ENCODE data around the gene MBNL1.

Gene MBNL1

DNA sequence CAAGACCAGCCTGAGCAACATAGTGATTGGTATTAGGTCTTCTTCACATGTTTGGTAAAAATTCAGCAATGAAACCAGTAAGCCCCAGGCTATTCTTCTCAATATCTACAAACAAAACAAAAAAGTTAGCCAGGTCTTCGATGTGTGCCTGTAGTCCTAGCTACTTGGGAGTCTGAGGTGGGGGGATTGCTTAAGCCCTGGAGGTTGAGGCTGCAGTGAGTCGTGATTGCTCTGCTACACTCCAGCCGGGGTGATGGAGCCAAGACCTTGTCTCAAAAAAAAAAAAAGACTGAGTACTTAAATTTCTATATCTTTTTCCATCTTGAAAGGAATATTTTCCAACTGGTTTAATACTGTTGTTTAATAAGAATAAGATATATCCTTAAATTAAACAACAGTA, 106.8 kb downstream of the MBNL1 start:
- H3K27ac ChIP-seq (ENCODE audit: extremely low read depth, low read depth, low read length): no peak overlapping the region
- ChIA-PET CTCF (no interaction called here), POLR2A (no interaction called here)
- no peak overlapping the region for H3K4me3 ChIP-seq (ENCODE audit: low read depth, low read length)
- no peaks in the 10 kb centered on the region for H3K36me3 ChIP-seq (ENCODE audit: control insufficient read depth in 2 of 2, insufficient read depth in 1 of 2, low read length in 2 of 2)
- H3K9me3 ChIP-seq (ENCODE audit: control insufficient read depth, insufficient read depth, low read depth, low read length): no peaks in the 10 kb centered on the region
- peaks cover 9% of the 10 kb centered on the region for H3K4me1 ChIP-seq (ENCODE audit: control insufficient read depth, insufficient read depth, low read length)
- TF ChIP-seq MZF1 (tag by site-specific recombination; IDR thresholded peaks at IDR 0.05; ENCODE audit: borderline replicate concordance): peak; percentile 32; the same call in 1 of the 2 replicates
- TF ChIP-seq ZNF560 (tag by site-specific recombination; IDR thresholded peaks at IDR 0.05; ENCODE audit: borderline replicate concordance): no peak
- TF ChIP-seq, protein P1, sequence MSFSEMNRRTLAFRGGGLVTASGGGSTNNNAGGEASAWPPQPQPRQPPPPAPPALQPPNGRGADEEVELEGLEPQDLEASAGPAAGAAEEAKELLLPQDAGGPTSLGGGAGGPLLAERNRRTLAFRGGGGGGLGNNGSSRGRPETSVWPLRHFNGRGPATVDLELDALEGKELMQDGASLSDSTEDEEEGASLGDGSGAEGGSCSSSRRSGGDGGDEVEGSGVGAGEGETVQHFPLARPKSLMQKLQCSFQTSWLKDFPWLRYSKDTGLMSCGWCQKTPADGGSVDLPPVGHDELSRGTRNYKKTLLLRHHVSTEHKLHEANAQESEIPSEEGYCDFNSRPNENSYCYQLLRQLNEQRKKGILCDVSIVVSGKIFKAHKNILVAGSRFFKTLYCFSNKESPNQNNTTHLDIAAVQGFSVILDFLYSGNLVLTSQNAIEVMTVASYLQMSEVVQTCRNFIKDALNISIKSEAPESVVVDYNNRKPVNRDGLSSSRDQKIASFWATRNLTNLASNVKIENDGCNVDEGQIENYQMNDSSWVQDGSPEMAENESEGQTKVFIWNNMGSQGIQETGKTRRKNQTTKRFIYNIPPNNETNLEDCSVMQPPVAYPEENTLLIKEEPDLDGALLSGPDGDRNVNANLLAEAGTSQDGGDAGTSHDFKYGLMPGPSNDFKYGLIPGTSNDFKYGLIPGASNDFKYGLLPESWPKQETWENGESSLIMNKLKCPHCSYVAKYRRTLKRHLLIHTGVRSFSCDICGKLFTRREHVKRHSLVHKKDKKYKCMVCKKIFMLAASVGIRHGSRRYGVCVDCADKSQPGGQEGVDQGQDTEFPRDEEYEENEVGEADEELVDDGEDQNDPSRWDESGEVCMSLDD (tag by site-specific recombination; IDR thresholded peaks at IDR 0.05): no peak
- TF ChIP-seq, protein P2, sequence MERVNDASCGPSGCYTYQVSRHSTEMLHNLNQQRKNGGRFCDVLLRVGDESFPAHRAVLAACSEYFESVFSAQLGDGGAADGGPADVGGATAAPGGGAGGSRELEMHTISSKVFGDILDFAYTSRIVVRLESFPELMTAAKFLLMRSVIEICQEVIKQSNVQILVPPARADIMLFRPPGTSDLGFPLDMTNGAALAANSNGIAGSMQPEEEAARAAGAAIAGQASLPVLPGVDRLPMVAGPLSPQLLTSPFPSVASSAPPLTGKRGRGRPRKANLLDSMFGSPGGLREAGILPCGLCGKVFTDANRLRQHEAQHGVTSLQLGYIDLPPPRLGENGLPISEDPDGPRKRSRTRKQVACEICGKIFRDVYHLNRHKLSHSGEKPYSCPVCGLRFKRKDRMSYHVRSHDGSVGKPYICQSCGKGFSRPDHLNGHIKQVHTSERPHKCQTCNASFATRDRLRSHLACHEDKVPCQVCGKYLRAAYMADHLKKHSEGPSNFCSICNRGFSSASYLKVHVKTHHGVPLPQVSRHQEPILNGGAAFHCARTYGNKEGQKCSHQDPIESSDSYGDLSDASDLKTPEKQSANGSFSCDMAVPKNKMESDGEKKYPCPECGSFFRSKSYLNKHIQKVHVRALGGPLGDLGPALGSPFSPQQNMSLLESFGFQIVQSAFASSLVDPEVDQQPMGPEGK (tag by site-specific recombination; IDR thresholded peaks at IDR 0.05): no peak
- TF ChIP-seq, protein P3, sequence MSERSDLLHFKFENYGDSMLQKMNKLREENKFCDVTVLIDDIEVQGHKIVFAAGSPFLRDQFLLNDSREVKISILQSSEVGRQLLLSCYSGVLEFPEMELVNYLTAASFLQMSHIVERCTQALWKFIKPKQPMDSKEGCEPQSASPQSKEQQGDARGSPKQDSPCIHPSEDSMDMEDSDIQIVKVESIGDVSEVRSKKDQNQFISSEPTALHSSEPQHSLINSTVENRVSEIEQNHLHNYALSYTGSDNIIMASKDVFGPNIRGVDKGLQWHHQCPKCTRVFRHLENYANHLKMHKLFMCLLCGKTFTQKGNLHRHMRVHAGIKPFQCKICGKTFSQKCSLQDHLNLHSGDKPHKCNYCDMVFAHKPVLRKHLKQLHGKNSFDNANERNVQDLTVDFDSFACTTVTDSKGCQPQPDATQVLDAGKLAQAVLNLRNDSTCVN (tag by site-specific recombination; optimal IDR thresholded peaks at IDR 0.05): no peak
- TF ChIP-seq ZNF24 (tag by site-specific recombination; IDR thresholded peaks at IDR 0.05): no peak
- TF ChIP-seq, protein P4, sequence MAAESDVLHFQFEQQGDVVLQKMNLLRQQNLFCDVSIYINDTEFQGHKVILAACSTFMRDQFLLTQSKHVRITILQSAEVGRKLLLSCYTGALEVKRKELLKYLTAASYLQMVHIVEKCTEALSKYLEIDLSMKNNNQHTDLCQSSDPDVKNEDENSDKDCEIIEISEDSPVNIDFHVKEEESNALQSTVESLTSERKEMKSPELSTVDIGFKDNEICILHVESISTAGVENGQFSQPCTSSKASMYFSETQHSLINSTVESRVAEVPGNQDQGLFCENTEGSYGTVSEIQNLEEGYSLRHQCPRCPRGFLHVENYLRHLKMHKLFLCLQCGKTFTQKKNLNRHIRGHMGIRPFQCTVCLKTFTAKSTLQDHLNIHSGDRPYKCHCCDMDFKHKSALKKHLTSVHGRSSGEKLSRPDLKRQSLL (tag by site-specific recombination; IDR thresholded peaks at IDR 0.05): 0 out of 2 replicates have a peak, but pooled peaks have one; percentile 42
- TF ChIP-seq, protein P5, sequence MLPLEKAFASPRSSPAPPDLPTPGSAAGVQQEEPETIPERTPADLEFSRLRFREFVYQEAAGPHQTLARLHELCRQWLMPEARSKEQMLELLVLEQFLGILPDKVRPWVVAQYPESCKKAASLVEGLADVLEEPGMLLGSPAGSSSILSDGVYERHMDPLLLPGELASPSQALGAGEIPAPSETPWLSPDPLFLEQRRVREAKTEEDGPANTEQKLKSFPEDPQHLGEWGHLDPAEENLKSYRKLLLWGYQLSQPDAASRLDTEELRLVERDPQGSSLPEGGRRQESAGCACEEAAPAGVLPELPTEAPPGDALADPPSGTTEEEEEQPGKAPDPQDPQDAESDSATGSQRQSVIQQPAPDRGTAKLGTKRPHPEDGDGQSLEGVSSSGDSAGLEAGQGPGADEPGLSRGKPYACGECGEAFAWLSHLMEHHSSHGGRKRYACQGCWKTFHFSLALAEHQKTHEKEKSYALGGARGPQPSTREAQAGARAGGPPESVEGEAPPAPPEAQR (tag by site-specific recombination; IDR thresholded peaks at IDR 0.05): no peak
- TF ChIP-seq ZNF37A (tag by site-specific recombination; IDR thresholded peaks at IDR 0.05): no peak
- no peak for TF ChIP-seq ZNF530 (tag by site-specific recombination; IDR thresholded peaks at IDR 0.05; ENCODE audit: low read depth)
- TF ChIP-seq ZNF133 (tag by site-specific recombination; IDR thresholded peaks at IDR 0.05): no peak

DNA sequence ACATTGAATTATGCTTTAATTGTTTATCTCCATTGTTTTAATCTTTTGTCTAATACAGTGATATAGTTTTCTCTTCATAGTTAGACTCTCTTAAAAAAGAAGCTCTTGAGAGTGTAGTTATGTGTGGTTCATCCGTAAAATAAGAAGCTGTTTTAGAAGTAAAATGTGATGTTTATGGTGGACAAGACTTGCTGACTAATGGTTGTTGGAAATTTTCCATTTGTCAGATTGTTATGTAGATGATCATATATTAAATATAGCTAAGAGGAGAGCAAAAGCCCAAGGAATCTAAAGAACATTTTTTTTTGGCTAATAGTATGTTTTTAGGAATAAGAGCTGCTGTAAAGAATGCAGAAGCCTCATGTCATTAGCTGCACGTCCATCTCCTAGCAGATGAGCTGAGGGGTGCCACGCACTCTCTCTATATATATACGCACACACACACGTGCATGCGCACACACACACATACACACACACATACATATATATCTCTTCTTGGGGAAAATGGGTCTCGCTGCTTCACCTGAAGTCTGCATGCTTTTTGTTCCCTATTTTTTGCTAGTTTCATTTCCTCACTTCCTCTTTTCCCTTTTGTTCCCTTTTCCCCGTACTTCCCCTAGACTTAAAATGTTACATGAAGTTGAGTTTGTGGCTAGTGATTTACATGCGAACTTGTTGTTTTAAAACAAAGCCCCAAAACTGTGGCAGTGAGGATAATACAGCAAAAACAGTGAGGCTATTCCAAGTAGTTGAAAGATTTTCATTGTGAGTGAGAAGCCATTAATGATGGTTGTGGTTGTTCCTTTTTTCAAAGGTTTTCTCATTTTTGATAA, 107.8 kb downstream of the MBNL1 start:
- CTCF ChIA-PET: no interaction called here
- no peaks in the 10 kb centered on the region for H3K9me3 ChIP-seq (ENCODE audit: control insufficient read depth, insufficient read depth, low read depth, low read length)
- no peak overlapping the region for H3K4me3 ChIP-seq (ENCODE audit: low read depth, low read length)
- POLR2A ChIA-PET: no interaction called here
- H3K4me1 ChIP-seq (ENCODE audit: control insufficient read depth, insufficient read depth, low read length): peaks cover 12% of the 10 kb centered on the region
- H3K27ac ChIP-seq (ENCODE audit: extremely low read depth, low read depth, low read length): no peak overlapping the region
- no peaks in the 10 kb centered on the region for H3K36me3 ChIP-seq (ENCODE audit: control insufficient read depth in 2 of 2, insufficient read depth in 1 of 2, low read length in 2 of 2)
- TF ChIP-seq, protein P1 (tag by site-specific recombination; IDR thresholded peaks at IDR 0.05): no peak
- TF ChIP-seq ZNF350 (tag by site-specific recombination; IDR thresholded peaks at IDR 0.05) (no peak), ZBTB17 (tag by site-specific recombination; IDR thresholded peaks at IDR 0.05) (no peak), SCRT1 (tag by site-specific recombination; IDR thresholded peaks at IDR 0.05; ENCODE audit: borderline replicate concordance) (no peak), ZXDB (tag by site-specific recombination; IDR thresholded peaks at IDR 0.05) (no peak), ZFP69B (tag by site-specific recombination; IDR thresholded peaks at IDR 0.05) (no peak)
- TF ChIP-seq, protein P6, sequence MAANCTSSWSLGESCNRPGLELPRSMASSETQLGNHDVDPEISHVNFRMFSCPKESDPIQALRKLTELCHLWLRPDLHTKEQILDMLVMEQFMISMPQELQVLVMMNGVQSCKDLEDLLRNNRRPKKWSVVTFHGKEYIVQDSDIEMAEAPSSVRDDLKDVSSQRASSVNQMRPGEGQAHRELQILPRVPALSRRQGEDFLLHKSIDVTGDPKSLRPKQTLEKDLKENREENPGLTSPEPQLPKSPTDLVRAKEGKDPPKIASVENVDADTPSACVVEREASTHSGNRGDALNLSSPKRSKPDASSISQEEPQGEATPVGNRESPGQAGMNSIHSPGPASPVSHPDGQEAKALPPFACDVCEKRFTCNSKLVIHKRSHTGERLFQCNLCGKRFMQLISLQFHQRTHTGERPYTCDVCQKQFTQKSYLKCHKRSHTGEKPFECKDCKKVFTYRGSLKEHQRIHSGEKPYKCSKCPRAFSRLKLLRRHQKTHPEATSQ (tag by site-specific recombination; IDR thresholded peaks at IDR 0.05): no peak
- TF ChIP-seq, protein P7, sequence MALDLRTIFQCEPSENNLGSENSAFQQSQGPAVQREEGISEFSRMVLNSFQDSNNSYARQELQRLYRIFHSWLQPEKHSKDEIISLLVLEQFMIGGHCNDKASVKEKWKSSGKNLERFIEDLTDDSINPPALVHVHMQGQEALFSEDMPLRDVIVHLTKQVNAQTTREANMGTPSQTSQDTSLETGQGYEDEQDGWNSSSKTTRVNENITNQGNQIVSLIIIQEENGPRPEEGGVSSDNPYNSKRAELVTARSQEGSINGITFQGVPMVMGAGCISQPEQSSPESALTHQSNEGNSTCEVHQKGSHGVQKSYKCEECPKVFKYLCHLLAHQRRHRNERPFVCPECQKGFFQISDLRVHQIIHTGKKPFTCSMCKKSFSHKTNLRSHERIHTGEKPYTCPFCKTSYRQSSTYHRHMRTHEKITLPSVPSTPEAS (tag by site-specific recombination; IDR thresholded peaks at IDR 0.05): peak; percentile 36

Data from HEK293 (cell line).